Measurements from ENCODE around the gene KCTD4.
"Not testable (repeated sequence)": the region's sequence is repeated elsewhere in the genome, so short reads cannot be mapped to it uniquely, and the experiment has no call there.

KCTD4 gene

GRCh38 chr13:45200701-45201232 lies at the start of gene KCTD4:
Gene KCTD4, minus strand, starts transcription at chr13:45201045. Its CDS starts 6,478 bp downstream, at chr13:45194567.
- no peak for DNase-seq (ENCODE audit: low read depth in 2 of 2)

- DNase-seq (ENCODE audit: low read depth in 2 of 2) = no peak
Observed at GRCh38 chr13:45249662-45250061, 48.8 kb upstream of the KCTD4 start.

- DNase-seq (ENCODE audit: low read depth in 2 of 2) = not testable (repeated sequence)
Observed at GRCh38 chr13:45244736-45245135, 43.9 kb upstream of the KCTD4 start.

- no peak for DNase-seq (ENCODE audit: low read depth in 2 of 2)
Observed at GRCh38 chr13:45243077-45243476, 42.2 kb upstream of the KCTD4 start.

GRCh38 chr13:45242524-45242923 lies 41.7 kb upstream of the KCTD4 start:
- no peak for DNase-seq (ENCODE audit: low read depth in 2 of 2)

GRCh38 chr13:45242070-45242469 lies 41.2 kb upstream of the KCTD4 start:
- DNase-seq (ENCODE audit: low read depth in 2 of 2) = no peak

GRCh38 chr13:45240143-45240542 lies 39.3 kb upstream of the KCTD4 start:
- no peak for DNase-seq (ENCODE audit: low read depth in 2 of 2)

GRCh38 chr13:45238945-45239795 lies 38.3 kb upstream of the KCTD4 start:
- DNase-seq (ENCODE audit: low read depth in 2 of 2) = no peak

GRCh38 chr13:45232591-45232990 lies 31.7 kb upstream of the KCTD4 start:
- DNase-seq (ENCODE audit: low read depth in 2 of 2) = no peak

GRCh38 chr13:45231722-45232121 lies 30.9 kb upstream of the KCTD4 start:
- no peak for DNase-seq (ENCODE audit: low read depth in 2 of 2)

- no peak for DNase-seq (ENCODE audit: low read depth in 2 of 2)
Observed at GRCh38 chr13:45231305-45231704, 30.5 kb upstream of the KCTD4 start.

GRCh38 chr13:45229172-45229571 lies 28.3 kb upstream of the KCTD4 start:
- DNase-seq (ENCODE audit: low read depth in 2 of 2) = no peak

GRCh38 chr13:45228002-45228401 lies 27.2 kb upstream of the KCTD4 start:
- no peak for DNase-seq (ENCODE audit: low read depth in 2 of 2)

GRCh38 chr13:45226024-45226423 lies 25.2 kb upstream of the KCTD4 start:
- DNase-seq (ENCODE audit: low read depth in 2 of 2) = no peak

- no peak for DNase-seq (ENCODE audit: low read depth in 2 of 2)
Observed at GRCh38 chr13:45225370-45225769, 24.5 kb upstream of the KCTD4 start.

- no peak for DNase-seq (ENCODE audit: low read depth in 2 of 2)
Observed at GRCh38 chr13:45224176-45224575, 23.3 kb upstream of the KCTD4 start.

GRCh38 chr13:45222919-45223318 lies 22.1 kb upstream of the KCTD4 start:
- no peak for DNase-seq (ENCODE audit: low read depth in 2 of 2)

- DNase-seq (ENCODE audit: low read depth in 2 of 2) = no peak
Observed at GRCh38 chr13:45222516-45222915, 21.7 kb upstream of the KCTD4 start.

GRCh38 chr13:45220403-45220802 lies 19.6 kb upstream of the KCTD4 start:
- DNase-seq (ENCODE audit: low read depth in 2 of 2) = no peak

GRCh38 chr13:45219938-45220375 lies 19.1 kb upstream of the KCTD4 start:
- DNase-seq (ENCODE audit: low read depth in 2 of 2) = no peak

GRCh38 chr13:45219123-45219891 lies 18.5 kb upstream of the KCTD4 start:
- no peak for DNase-seq (ENCODE audit: low read depth in 2 of 2)

GRCh38 chr13:45218689-45219088 lies 17.8 kb upstream of the KCTD4 start:
- DNase-seq (ENCODE audit: low read depth in 2 of 2) = no peak

- DNase-seq (ENCODE audit: low read depth in 2 of 2) = no peak
Observed at GRCh38 chr13:45216193-45216592, 15.3 kb upstream of the KCTD4 start.
